ENCODE measurements around the gene SLC39A8.

Gene SLC39A8

GRCh38 chr4:102317459-102317858, 27.8 kb downstream of the SLC39A8 start:
- no peak overlapping the region for H3K9ac ChIP-seq (ENCODE audit: low read depth, low read length)
- H3K4me2 ChIP-seq (ENCODE audit: low read length): no peak overlapping the region
- no peaks in the 10 kb centered on the region for H3K9me3 ChIP-seq (replicated peaks; ENCODE audit: low read length)
- H3K27me3 ChIP-seq (ENCODE audit: control insufficient read depth, insufficient read depth, low read length): no peaks in the 10 kb centered on the region
- no peaks in the 10 kb centered on the region for H3K4me1 ChIP-seq (ENCODE audit: control insufficient read depth, insufficient read depth, low read length)
- no peak overlapping the region for H3K4me3 ChIP-seq (ENCODE audit: low read length)
- no peaks in the 10 kb centered on the region for H3K36me3 ChIP-seq (ENCODE audit: insufficient read depth, low read length)

GRCh38 chr4:102316585-102316984, 28.7 kb downstream of the SLC39A8 start:
- no peak overlapping the region for H3K4me3 ChIP-seq (ENCODE audit: low read length)
- no peaks in the 10 kb centered on the region for H3K36me3 ChIP-seq (ENCODE audit: insufficient read depth, low read length)
- H3K9me3 ChIP-seq (replicated peaks; ENCODE audit: low read length): no peaks in the 10 kb centered on the region
- H3K9ac ChIP-seq (ENCODE audit: low read depth, low read length): no peak overlapping the region
- no peaks in the 10 kb centered on the region for H3K4me1 ChIP-seq (ENCODE audit: control insufficient read depth, insufficient read depth, low read length)
- no peaks in the 10 kb centered on the region for H3K27me3 ChIP-seq (ENCODE audit: control insufficient read depth, insufficient read depth, low read length)
- no peak overlapping the region for H3K4me2 ChIP-seq (ENCODE audit: low read length)

- Histone ChIP-seq H3K4me3 (ENCODE audit: low read length) (no peak overlapping the region), H3K4me2 (ENCODE audit: low read length) (no peak overlapping the region), H3K36me3 (ENCODE audit: insufficient read depth, low read length) (no peaks in the 10 kb centered on the region), H3K27me3 (ENCODE audit: control insufficient read depth, insufficient read depth, low read length) (no peaks in the 10 kb centered on the region), H3K9ac (ENCODE audit: low read depth, low read length) (no peak overlapping the region), H3K4me1 (ENCODE audit: control insufficient read depth, insufficient read depth, low read length) (no peaks in the 10 kb centered on the region), H3K9me3 (replicated peaks; ENCODE audit: low read length) (no peaks in the 10 kb centered on the region)
Measured at GRCh38 chr4:102315532-102315931, 29.8 kb downstream of the SLC39A8 start.

GRCh38 chr4:102312417-102312816, 32.9 kb downstream of the SLC39A8 start:
- no peaks in the 10 kb centered on the region for H3K36me3 ChIP-seq (ENCODE audit: insufficient read depth, low read length)
- H3K9me3 ChIP-seq (replicated peaks; ENCODE audit: low read length): no peaks in the 10 kb centered on the region
- no peaks in the 10 kb centered on the region for H3K27me3 ChIP-seq (ENCODE audit: control insufficient read depth, insufficient read depth, low read length)
- H3K4me2 ChIP-seq (ENCODE audit: low read length): no peak overlapping the region
- no peaks in the 10 kb centered on the region for H3K4me1 ChIP-seq (ENCODE audit: control insufficient read depth, insufficient read depth, low read length)
- no peak overlapping the region for H3K9ac ChIP-seq (ENCODE audit: low read depth, low read length)
- H3K4me3 ChIP-seq (ENCODE audit: low read length): no peak overlapping the region

- H3K4me1 ChIP-seq (ENCODE audit: control insufficient read depth, insufficient read depth, low read length): no peaks in the 10 kb centered on the region
- H3K4me3 ChIP-seq (ENCODE audit: low read length): no peak overlapping the region
- no peaks in the 10 kb centered on the region for H3K27me3 ChIP-seq (ENCODE audit: control insufficient read depth, insufficient read depth, low read length)
- H3K4me2 ChIP-seq (ENCODE audit: low read length): no peak overlapping the region
- no peaks in the 10 kb centered on the region for H3K36me3 ChIP-seq (ENCODE audit: insufficient read depth, low read length)
- no peaks in the 10 kb centered on the region for H3K9me3 ChIP-seq (replicated peaks; ENCODE audit: low read length)
- no peak overlapping the region for H3K9ac ChIP-seq (ENCODE audit: low read depth, low read length)
Measured at GRCh38 chr4:102311912-102312311, 33.4 kb downstream of the SLC39A8 start.

- Histone ChIP-seq H3K4me3 (ENCODE audit: low read length) (no peak overlapping the region), H3K9ac (ENCODE audit: low read depth, low read length) (no peak overlapping the region), H3K4me1 (ENCODE audit: control insufficient read depth, insufficient read depth, low read length) (no peaks in the 10 kb centered on the region), H3K4me2 (ENCODE audit: low read length) (no peak overlapping the region), H3K36me3 (ENCODE audit: insufficient read depth, low read length) (no peaks in the 10 kb centered on the region), H3K9me3 (replicated peaks; ENCODE audit: low read length) (no peaks in the 10 kb centered on the region), H3K27me3 (ENCODE audit: control insufficient read depth, insufficient read depth, low read length) (no peaks in the 10 kb centered on the region)
Measured at GRCh38 chr4:102311407-102311806, 33.9 kb downstream of the SLC39A8 start.

- H3K9me3 ChIP-seq (replicated peaks; ENCODE audit: low read length): no peaks in the 10 kb centered on the region
- no peak overlapping the region for H3K4me3 ChIP-seq (ENCODE audit: low read length)
- H3K4me2 ChIP-seq (ENCODE audit: low read length): no peak overlapping the region
- H3K9ac ChIP-seq (ENCODE audit: low read depth, low read length): no peak overlapping the region
- H3K27me3 ChIP-seq (ENCODE audit: control insufficient read depth, insufficient read depth, low read length): no peaks in the 10 kb centered on the region
- no peaks in the 10 kb centered on the region for H3K4me1 ChIP-seq (ENCODE audit: control insufficient read depth, insufficient read depth, low read length)
- no peaks in the 10 kb centered on the region for H3K36me3 ChIP-seq (ENCODE audit: insufficient read depth, low read length)
Measured at GRCh38 chr4:102308032-102308799, 37.1 kb downstream of the SLC39A8 start.

- Histone ChIP-seq H3K4me3 (ENCODE audit: low read length) (no peak overlapping the region), H3K4me1 (ENCODE audit: control insufficient read depth, insufficient read depth, low read length) (no peaks in the 10 kb centered on the region), H3K9ac (ENCODE audit: low read depth, low read length) (no peak overlapping the region), H3K36me3 (ENCODE audit: insufficient read depth, low read length) (no peaks in the 10 kb centered on the region), H3K27me3 (ENCODE audit: control insufficient read depth, insufficient read depth, low read length) (no peaks in the 10 kb centered on the region), H3K4me2 (ENCODE audit: low read length) (no peak overlapping the region), H3K9me3 (replicated peaks; ENCODE audit: low read length) (no peaks in the 10 kb centered on the region)
Measured at GRCh38 chr4:102305666-102306065, 39.6 kb downstream of the SLC39A8 start.

GRCh38 chr4:102302762-102303161, 42.5 kb downstream of the SLC39A8 start:
- Histone ChIP-seq H3K36me3 (ENCODE audit: insufficient read depth, low read length) (no peaks in the 10 kb centered on the region), H3K4me1 (ENCODE audit: control insufficient read depth, insufficient read depth, low read length) (no peaks in the 10 kb centered on the region), H3K4me3 (ENCODE audit: low read length) (no peak overlapping the region), H3K27me3 (ENCODE audit: control insufficient read depth, insufficient read depth, low read length) (no peaks in the 10 kb centered on the region), H3K4me2 (ENCODE audit: low read length) (no peak overlapping the region), H3K9ac (ENCODE audit: low read depth, low read length) (no peak overlapping the region), H3K9me3 (replicated peaks; ENCODE audit: low read length) (no peaks in the 10 kb centered on the region)

- no peaks in the 10 kb centered on the region for H3K4me1 ChIP-seq (ENCODE audit: control insufficient read depth, insufficient read depth, low read length)
- H3K27me3 ChIP-seq (ENCODE audit: control insufficient read depth, insufficient read depth, low read length): no peaks in the 10 kb centered on the region
- no peak overlapping the region for H3K4me2 ChIP-seq (ENCODE audit: low read length)
- H3K9me3 ChIP-seq (replicated peaks; ENCODE audit: low read length): no peaks in the 10 kb centered on the region
- H3K36me3 ChIP-seq (ENCODE audit: insufficient read depth, low read length): no peaks in the 10 kb centered on the region
- no peak overlapping the region for H3K4me3 ChIP-seq (ENCODE audit: low read length)
- no peak overlapping the region for H3K9ac ChIP-seq (ENCODE audit: low read depth, low read length)
Measured at GRCh38 chr4:102301167-102301566, 44.1 kb downstream of the SLC39A8 start.

- no peaks in the 10 kb centered on the region for H3K4me1 ChIP-seq (ENCODE audit: control insufficient read depth, insufficient read depth, low read length)
- H3K36me3 ChIP-seq (ENCODE audit: insufficient read depth, low read length): no peaks in the 10 kb centered on the region
- no peaks in the 10 kb centered on the region for H3K9me3 ChIP-seq (replicated peaks; ENCODE audit: low read length)
- no peak overlapping the region for H3K4me2 ChIP-seq (ENCODE audit: low read length)
- H3K4me3 ChIP-seq (ENCODE audit: low read length): no peak overlapping the region
- H3K9ac ChIP-seq (ENCODE audit: low read depth, low read length): no peak overlapping the region
- no peaks in the 10 kb centered on the region for H3K27me3 ChIP-seq (ENCODE audit: control insufficient read depth, insufficient read depth, low read length)
Measured at GRCh38 chr4:102299354-102300107, 45.8 kb downstream of the SLC39A8 start.

GRCh38 chr4:102298716-102299115, 46.6 kb downstream of the SLC39A8 start:
- H3K36me3 ChIP-seq (ENCODE audit: insufficient read depth, low read length): no peaks in the 10 kb centered on the region
- H3K9me3 ChIP-seq (replicated peaks; ENCODE audit: low read length): no peaks in the 10 kb centered on the region
- H3K9ac ChIP-seq (ENCODE audit: low read depth, low read length): no peak overlapping the region
- H3K27me3 ChIP-seq (ENCODE audit: control insufficient read depth, insufficient read depth, low read length): no peaks in the 10 kb centered on the region
- no peak overlapping the region for H3K4me3 ChIP-seq (ENCODE audit: low read length)
- no peaks in the 10 kb centered on the region for H3K4me1 ChIP-seq (ENCODE audit: control insufficient read depth, insufficient read depth, low read length)
- H3K4me2 ChIP-seq (ENCODE audit: low read length): no peak overlapping the region

Measured in skeletal muscle satellite cell (primary cell).